GM12865 (cell line): ENCODE results near the gene CHST13.

ENCODE experiments used
- DNase-seq: peaks from one replicate; pipeline ENCODE4 v3.0.0; 2010; ENCODE audit warnings: low read depth
- H3K4me3 ChIP-seq: 2 replicates; pipeline ENCODE4 v1.5.1; 2011; ENCODE audit warnings: mild to moderate bottlenecking, low read depth, low read length, control low read depth
- CTCF ChIP-seq: IDR thresholded peaks from 2 replicates; pipeline ENCODE4 v1.5.1; 2011; ENCODE audit warnings: low read length, control low read depth, low read depth, inconsistent platforms; ENCODE audit not compliant: insufficient read depth; ENCODE audit errors: missing control alignments

Gene CHST13

GRCh38 chr3:126512916-126513650 is 10.9 kb upstream of the CHST13 start:
- no peak overlapping the region for H3K4me3 ChIP-seq
- DNase-seq = no peak
- no peak for TF ChIP-seq CTCF

GRCh38 chr3:126514161-126514560 is 9.8 kb upstream of the CHST13 start:
- no peak for DNase-seq
- TF ChIP-seq CTCF = no peak
- no peak overlapping the region for H3K4me3 ChIP-seq

- no peak for DNase-seq
- no peak overlapping the region for H3K4me3 ChIP-seq
- TF ChIP-seq CTCF = no peak
Measured at GRCh38 chr3:126515066-126515706, 8.8 kb upstream of the CHST13 start.

DNA sequence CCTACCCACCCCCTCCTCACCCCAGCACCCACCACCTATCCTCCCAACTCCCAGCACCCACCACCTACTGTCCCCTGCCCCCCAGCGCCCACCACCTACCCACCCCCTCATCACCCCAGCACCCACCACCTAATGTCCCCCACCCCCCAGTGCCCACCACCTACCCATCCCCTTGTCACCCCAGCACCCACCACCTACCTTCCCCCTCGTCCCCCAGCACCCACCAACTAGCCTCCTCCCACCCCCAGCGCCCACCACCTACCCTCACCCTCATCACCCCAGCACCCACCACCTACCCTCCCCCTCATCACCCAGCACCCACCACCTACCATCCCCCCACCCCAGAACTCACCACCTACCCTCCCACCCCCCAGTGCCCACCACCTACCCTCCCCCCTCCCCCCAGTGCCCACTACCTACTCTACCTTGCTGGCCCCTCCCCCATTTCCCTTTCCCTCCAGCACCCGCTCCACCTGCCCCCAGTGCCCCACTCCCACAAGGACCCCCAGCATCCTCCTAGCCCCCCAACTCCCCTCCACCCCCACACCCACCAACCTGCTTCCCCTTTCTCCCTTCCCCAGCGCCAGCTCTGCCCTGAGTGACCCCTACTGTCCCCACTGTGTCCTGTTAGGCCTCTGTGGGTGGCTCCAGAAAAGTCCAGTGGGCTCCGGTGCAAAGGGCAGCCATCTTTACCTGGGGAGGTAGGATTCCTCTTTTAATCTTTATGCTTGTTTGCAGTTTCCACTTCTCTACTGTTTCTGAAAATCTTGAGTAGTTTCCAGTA is 7.6 kb upstream of the CHST13 start:
- no peak for TF ChIP-seq CTCF
- H3K4me3 ChIP-seq = no peak overlapping the region
- DNase-seq = no peak

DNA sequence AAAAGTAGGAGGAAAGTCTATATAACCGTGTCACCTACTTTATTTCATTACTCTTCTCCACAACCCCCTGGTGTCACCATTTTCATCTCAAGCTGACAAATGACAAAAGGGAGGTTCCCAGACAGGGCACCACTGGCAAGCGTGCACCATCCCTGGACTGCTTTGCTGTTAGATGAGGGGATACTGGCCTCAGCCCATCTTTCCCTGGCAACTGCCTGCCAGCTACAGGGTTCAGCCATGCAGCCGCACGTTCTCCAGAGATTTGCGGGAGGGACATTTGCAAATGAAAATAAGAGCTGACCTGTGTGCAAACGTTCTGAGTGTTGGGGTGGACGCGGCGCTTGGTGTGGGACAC is 7.0 kb upstream of the CHST13 start:
- no peak for TF ChIP-seq CTCF
- DNase-seq = no peak
- H3K4me3 ChIP-seq = no peak overlapping the region

DNA sequence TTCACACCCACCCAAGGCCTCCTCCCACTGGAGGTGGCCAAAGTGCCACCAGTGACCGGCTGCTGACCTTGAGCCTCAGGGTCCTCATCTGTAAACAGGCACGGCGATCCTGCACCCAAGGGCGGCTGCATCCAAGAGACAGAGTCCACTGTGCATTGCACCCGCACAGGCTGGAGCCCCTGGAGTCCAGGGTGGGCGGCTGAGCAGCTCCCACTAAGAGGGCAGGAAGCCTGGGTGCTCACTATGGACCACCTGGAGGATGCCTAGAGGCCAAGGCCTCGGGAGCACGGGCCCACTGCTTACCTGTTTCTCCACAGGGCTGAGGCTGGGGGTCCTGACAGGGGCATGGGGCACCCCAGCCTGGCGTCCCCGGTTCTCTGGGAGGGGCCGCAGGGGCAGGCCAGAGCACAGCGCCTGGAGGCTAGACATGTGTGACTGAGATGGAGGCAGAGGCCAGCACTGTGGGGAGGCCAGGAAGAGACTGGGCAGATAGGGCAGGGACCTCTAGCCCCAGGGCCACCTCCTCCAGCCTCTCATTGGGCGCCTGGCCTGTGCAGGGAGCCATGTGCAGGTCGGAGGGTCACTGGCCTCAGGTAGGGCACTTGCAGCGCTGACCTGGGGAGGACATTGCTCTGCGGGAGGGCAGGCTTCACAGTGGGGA is 6.5 kb upstream of the CHST13 start, which contains the start of gene UROC1:
Gene UROC1, minus strand, starts transcription at position 483 of the 661 bp plus-strand sequence. Its CDS starts 54 bp downstream, at position 429.
- no peak for TF ChIP-seq CTCF
- H3K4me3 ChIP-seq = no peak within 1 kb of the TSS
- DNase-seq = no peak
